Measurements from ENCODE around the gene FAIM.
"Not testable (repeated sequence)": the region's sequence is repeated elsewhere in the genome, so short reads cannot be mapped to it uniquely, and the experiment has no call there.

FAIM gene

GRCh38 chr3:138604106-138604595, 4.4 kb upstream of the FAIM start:
- not testable (repeated sequence) for DNase-seq

- DNase-seq: no peak
These were observed 1.3 kb downstream of the FAIM start for GRCh38 chr3:138609898-138610266.

GRCh38 chr3:138615462-138615861, 6.9 kb downstream of the FAIM start:
- DNase-seq: no peak

- no peak for DNase-seq
These were observed 11.9 kb downstream of the FAIM start for GRCh38 chr3:138620431-138620830.

- no peak for DNase-seq
These were observed 15.9 kb downstream of the FAIM start for GRCh38 chr3:138624518-138624917.

- no peak for DNase-seq
These were observed 17.3 kb downstream of the FAIM start for GRCh38 chr3:138625707-138626365.

GRCh38 chr3:138629526-138629925, 21.0 kb downstream of the FAIM start:
- DNase-seq: no peak

- no peak for DNase-seq
These were observed 30.1 kb downstream of the FAIM start for GRCh38 chr3:138638641-138639040.

GRCh38 chr3:138640537-138640936, 32.0 kb downstream of the FAIM start:
- DNase-seq: no peak

- no peak for DNase-seq
These were observed 33.8 kb downstream of the FAIM start for GRCh38 chr3:138642226-138642926.

GRCh38 chr3:138642927-138643253, 34.3 kb downstream of the FAIM start:
- no peak for DNase-seq

- DNase-seq: no peak
These were observed 37.4 kb downstream of the FAIM start for GRCh38 chr3:138646008-138646407.

GRCh38 chr3:138646513-138646912, 37.9 kb downstream of the FAIM start:
- DNase-seq: no peak

GRCh38 chr3:138649134-138649533, 40.6 kb downstream of the FAIM start:
- DNase-seq: no peak

- DNase-seq: no peak
These were observed 45.0 kb downstream of the FAIM start for GRCh38 chr3:138653567-138653966.

GRCh38 chr3:138657508-138657907, 48.9 kb downstream of the FAIM start:
- no peak for DNase-seq

- no peak for DNase-seq
These were observed 59.5 kb downstream of the FAIM start for GRCh38 chr3:138668107-138668506.

GRCh38 chr3:138670407-138670806, 61.8 kb downstream of the FAIM start:
- peak in 1 of 2 experiments; percentile 0 for DNase-seq

GRCh38 chr3:138673641-138674530, 65.3 kb downstream of the FAIM start:
- DNase-seq: no peak

- DNase-seq: no peak
These were observed 66.8 kb downstream of the FAIM start for GRCh38 chr3:138675393-138675792.

- DNase-seq: no peak
These were observed 69.5 kb downstream of the FAIM start for GRCh38 chr3:138678086-138678485.

- DNase-seq: no peak
These were observed 70.4 kb downstream of the FAIM start for GRCh38 chr3:138678874-138679392.

GRCh38 chr3:138680974-138681373, 72.4 kb downstream of the FAIM start:
- not testable (repeated sequence) for DNase-seq
